H1 (cell line): Measurements from ENCODE around the gene BIRC7. TPM values are rescaled to one million over a fixed set of nuclear protein-coding genes. Genes with fewer than 3 reads are reported as not detected.

ENCODE experiments used
- CTCF ChIA-PET: fragments of 300-600 bp; sonication (Branson Sonifier 250); formaldehyde crosslinking; loops from one replicate; lab custom pipeline; 2021; ENCODE audit not compliant: partially characterized antibody; lab: Charles Lee
- POLR2A ChIA-PET: fragments of 300-600 bp; sonication (Branson Sonifier 250); formaldehyde crosslinking; loops from one replicate; lab custom pipeline; 2021; ENCODE audit warnings: inconsistent platforms; ENCODE audit not compliant: partially characterized antibody; lab: Charles Lee
- DNase-seq, 2 experiments: peaks; one replicate each; pipeline versions ENCODE4 v3.0.0 to v3.0.0-alpha.2; 2010 to 2022; ENCODE audit warnings: low spot score in 2 of 2, low read depth in 1 of 2, mixed read lengths in 1 of 2
- FAIRE-seq: peaks from 2 replicates; lab custom pipeline; 2011; peaks lifted over from hg19 to GRCh38; lab: Jason Lieb, UNC
- H2AFZ ChIP-seq: 2 replicates; pipeline ENCODE4 v1.8.1; 2012; ENCODE audit warnings: low read length, inconsistent platforms
- H2AK5ac ChIP-seq: 2 replicates; pipeline ENCODE4 v1.6.1; 2013; ENCODE audit warnings: low read depth, low read length
- H2BK120ac ChIP-seq: replicated peaks from 2 replicates; pipeline ENCODE3; 2013; ENCODE audit warnings: low read depth, low read length, inconsistent platforms
- H2BK12ac ChIP-seq: 2 replicates; pipeline ENCODE4 v1.6.1; 2013; ENCODE audit warnings: low read depth, low read length
- H2BK15ac ChIP-seq: 2 replicates; pipeline ENCODE4 v1.6.1; 2013; ENCODE audit warnings: low read length
- H2BK20ac ChIP-seq: 2 replicates; pipeline ENCODE4 v1.6.1; 2013; ENCODE audit warnings: low read length
- H2BK5ac ChIP-seq: 2 replicates; pipeline ENCODE4 v1.6.1; 2013; ENCODE audit warnings: low read depth, low read length
- H3K14ac ChIP-seq: 2 replicates; pipeline ENCODE4 v1.6.1; 2013; ENCODE audit warnings: inconsistent platforms; ENCODE audit not compliant: insufficient read length
- H3K18ac ChIP-seq: 2 replicates; pipeline ENCODE4 v1.6.1; 2013; ENCODE audit warnings: low read length; ENCODE audit errors: extremely low read depth
- H3K23ac ChIP-seq: 2 replicates; pipeline ENCODE4 v1.6.1; 2013; ENCODE audit warnings: inconsistent platforms; ENCODE audit not compliant: insufficient read length
- H3K23me2 ChIP-seq: 2 replicates; pipeline ENCODE4 v1.6.1; 2013; ENCODE audit warnings: low read depth, low read length
- H3K27ac ChIP-seq: 2 replicates; pipeline ENCODE4 v1.6.1; 2011; ENCODE audit warnings: low read depth, low read length, inconsistent platforms
- H3K27me3 ChIP-seq, 4 experiments: replicated peaks in 1 of 4; 1 replicate in 1 of 4; 2 replicates in 3 of 4; pipeline versions ENCODE4 v1.6.1 to v1.8.1; 2011 to 2013; ENCODE audit warnings: low read length in 3 of 4, mild to moderate bottlenecking in 3 of 4, inconsistent platforms in 2 of 4, mixed read lengths in 2 of 4, moderate library complexity in 1 of 4; ENCODE audit not compliant: control insufficient read depth in 3 of 4, insufficient read depth in 3 of 4; ENCODE audit errors: extremely low read depth in 1 of 4
- H3K36me3 ChIP-seq, 4 experiments: 2 replicates each; pipeline versions ENCODE4 v1.6.1 to v1.8.1; 2011 to 2013; ENCODE audit warnings: mild to moderate bottlenecking in 4 of 4, low read length in 3 of 4, moderate library complexity in 2 of 4, control low read depth in 1 of 4, inconsistent platforms in 1 of 4; ENCODE audit not compliant: insufficient read depth in 4 of 4, control insufficient read depth in 2 of 4
- H3K4ac ChIP-seq: replicated peaks from 2 replicates; pipeline ENCODE3; 2013; ENCODE audit warnings: low read length, low read depth, mixed read lengths, inconsistent platforms; ENCODE audit not compliant: insufficient read length
- H3K4me1 ChIP-seq, 4 experiments: replicated peaks in 1 of 4; 1 replicate in 1 of 4; 2 replicates in 3 of 4; pipeline versions ENCODE4 v1.6.1 to v1.8.1; 2011 to 2013; ENCODE audit warnings: low read length in 3 of 4, inconsistent platforms in 2 of 4, mixed read lengths in 1 of 4; ENCODE audit not compliant: insufficient read depth in 4 of 4, control insufficient read depth in 3 of 4
- H3K4me2 ChIP-seq, 2 experiments: 2 replicates each; pipeline versions ENCODE4 v1.6.1 to v1.8.1; 2011 to 2013; ENCODE audit warnings: low read depth in 2 of 2, low read length in 2 of 2, control low read depth in 1 of 2, inconsistent platforms in 1 of 2, mild to moderate bottlenecking in 1 of 2; ENCODE audit not compliant: insufficient read depth in 1 of 2
- H3K4me3 ChIP-seq, 4 experiments: fragments of 200-600, 300-600 bp in 1 of 4; sonication (generic), shearing (Covaris generic), sonication (Bioruptor Twin) in 1 of 4; 2 replicates each; pipeline versions ENCODE4 v1.5.1 to v1.8.1; 2011 to 2016; ENCODE audit warnings: low read length in 4 of 4, low read depth in 3 of 4, control low read depth in 2 of 4, inconsistent platforms in 2 of 4, mild to moderate bottlenecking in 2 of 4, mixed read lengths in 1 of 4, moderate library complexity in 1 of 4; ENCODE audit not compliant: insufficient read depth in 2 of 4; ENCODE audit errors: extremely low read depth in 1 of 4
- H3K56ac ChIP-seq: replicated peaks from 2 replicates; pipeline ENCODE3; 2013; ENCODE audit warnings: low read depth, mild to moderate bottlenecking, mixed read lengths, low read length, inconsistent platforms; ENCODE audit not compliant: insufficient read length
- H3K79me1 ChIP-seq: 2 replicates; pipeline ENCODE4 v1.6.1; 2013; ENCODE audit warnings: low read depth, low read length, control low read depth
- H3K79me2 ChIP-seq, 2 experiments: 2 replicates each; pipeline versions ENCODE4 v1.6.1 to v1.8.1; 2012 to 2013; ENCODE audit warnings: low read length in 2 of 2, mild to moderate bottlenecking in 2 of 2, inconsistent platforms in 1 of 2; ENCODE audit not compliant: insufficient read depth in 2 of 2, control insufficient read depth in 1 of 2
- H3K9ac ChIP-seq, 4 experiments: replicated peaks in 1 of 4; 1 replicate in 1 of 4; 2 replicates in 3 of 4; pipeline versions ENCODE4 v1.6.1 to v1.8.1; 2011 to 2013; ENCODE audit warnings: low read depth in 3 of 4, low read length in 3 of 4, control low read depth in 2 of 4, mild to moderate bottlenecking in 2 of 4, moderate library complexity in 2 of 4, inconsistent platforms in 1 of 4; ENCODE audit errors: extremely low read depth in 1 of 4
- H3K9me3 ChIP-seq, 2 experiments: 2 replicates each; pipeline versions ENCODE4 v1.6.1 to v1.8.1; 2012 to 2013; ENCODE audit warnings: mild to moderate bottlenecking in 2 of 2, moderate library complexity in 2 of 2, control low read depth in 1 of 2, inconsistent platforms in 1 of 2, low read depth in 1 of 2, low read length in 1 of 2, mixed read lengths in 1 of 2; ENCODE audit not compliant: insufficient read depth in 2 of 2
- H4K20me1 ChIP-seq, 2 experiments: replicated peaks in 1 of 2; 2 replicates each; pipeline versions ENCODE3 to v1.8.1; 2011 to 2013; ENCODE audit warnings: inconsistent platforms in 2 of 2, low read length in 2 of 2, mild to moderate bottlenecking in 1 of 2; ENCODE audit not compliant: insufficient read depth in 2 of 2, control insufficient read depth in 1 of 2
- H4K5ac ChIP-seq: 2 replicates; pipeline ENCODE4 v1.6.1; 2013; ENCODE audit warnings: low read length, low read depth, mixed read lengths, inconsistent platforms; ENCODE audit not compliant: insufficient read length
- H4K8ac ChIP-seq: 2 replicates; pipeline ENCODE4 v1.8.0; 2013; ENCODE audit warnings: mild to moderate bottlenecking, moderate library complexity, low read length, inconsistent platforms; ENCODE audit not compliant: insufficient read depth; ENCODE audit errors: extremely low read depth
- H4K91ac ChIP-seq: replicated peaks from 2 replicates; pipeline ENCODE3; 2013; ENCODE audit warnings: low read length, mixed read lengths, inconsistent platforms; ENCODE audit not compliant: insufficient read length
- ASH2L ChIP-seq: fragments of 200-600, 300-600 bp; sonication (generic); IDR thresholded peaks from one replicate; pipeline ENCODE4 v1.7.1; 2017; ENCODE audit warnings: low read length
- EGR1 ChIP-seq: IDR thresholded peaks from 2 replicates; pipeline ENCODE4 v1.6.1; 2011; ENCODE audit warnings: low read depth, low read length, borderline replicate concordance
- EP300 ChIP-seq, 2 experiments: IDR thresholded peaks; 1 replicate in 1 of 2; 2 replicates in 1 of 2; pipeline ENCODE4 v1.6.1; 2011 to 2012; ENCODE audit warnings: low read depth in 2 of 2, low read length in 2 of 2, mild to moderate bottlenecking in 2 of 2, borderline replicate concordance in 1 of 2, inconsistent platforms in 1 of 2, moderate library complexity in 1 of 2
- HDAC6 ChIP-seq: IDR thresholded peaks from one replicate; pipeline ENCODE4 v1.7.1; 2012; ENCODE audit warnings: low read depth, mild to moderate bottlenecking, inconsistent platforms, low read length, moderate library complexity
- POLR2A ChIP-seq, 2 experiments: IDR thresholded peaks; 1 replicate in 1 of 2; 2 replicates in 1 of 2; pipeline ENCODE4 v1.6.1; 2011; ENCODE audit warnings: low read depth in 2 of 2, low read length in 2 of 2, mild to moderate bottlenecking in 2 of 2; ENCODE audit errors: control extremely low read depth in 1 of 2
- RFX5 ChIP-seq: IDR thresholded peaks from 2 replicates; pipeline ENCODE4 v1.6.1; 2011; ENCODE audit warnings: low read depth, low read length, improper control_type of control experiment, borderline replicate concordance
- RNF2 ChIP-seq: fragments of 200-900, 300-1000 bp; sonication (generic); IDR thresholded peaks from 2 replicates; pipeline ENCODE4 v1.7.1; 2016; ENCODE audit warnings: borderline replicate concordance, low read depth, mild to moderate bottlenecking, antibody characterized with exemption, low read length; ENCODE audit not compliant: poor library complexity, severe bottlenecking; ENCODE audit errors: missing control alignments
- SP2 ChIP-seq: IDR thresholded peaks from 2 replicates; pipeline ENCODE4 v1.6.1; 2012; ENCODE audit warnings: mild to moderate bottlenecking, low read length, inconsistent platforms
- TAF7 ChIP-seq: optimal IDR thresholded peaks from 2 replicates; pipeline ENCODE3; 2011; ENCODE audit warnings: low read depth, mild to moderate bottlenecking, inconsistent platforms, low read length, moderate library complexity, borderline replicate concordance
- TCF12 ChIP-seq: IDR thresholded peaks from 2 replicates; pipeline ENCODE4 v1.6.1; 2011; ENCODE audit warnings: low read depth, mild to moderate bottlenecking, low read length
- WGBS, 2 experiments: shearing (Covaris generic) in 1 of 2; methylation state at CpG; one replicate each; pipeline versions ENCODE4 v1.1.6 to v1.1.7; 2013 to 2015; ENCODE audit warnings: low lambda C conversion rate in 2 of 2, mixed read lengths in 2 of 2, inconsistent platforms in 1 of 2, low coverage in 1 of 2, missing lambda C conversion rate in 1 of 2; ENCODE audit not compliant: insufficient replicate concordance in 2 of 2, insufficient coverage in 1 of 2, insufficient read length in 1 of 2; ENCODE audit errors: extremely low coverage in 1 of 2, missing lambda C conversion rate in 1 of 2; 5-methylcytosine and 5-hydroxymethylcytosine counted together
- polyA plus RNA-seq, 7 experiments: library from polyadenylated mRNA; depleted of rRNA in 3 of 7; stranded (reverse) in 5 of 7; unstranded in 2 of 7; fragments of >200 nt in 5 of 7; fragments of 200-250 nt in 2 of 7; gene quantifications; 1 replicate in 5 of 7; 2 replicates in 1 of 7; 4 replicates in 1 of 7; pipeline versions ENCODE4 v1.2.1 to v1.2.3, GENCODE V29; 2011 to 2013; ENCODE audit warnings: missing spikeins in 2 of 7, mixed read lengths in 2 of 7
- total RNA-seq: library from RNA; stranded (reverse); fragmentation: NEBNext Ultra II Directional; extraction: Animal tissue kit (Norgen Biotek cat#: 25700); gene quantifications from 2 replicates; pipeline ENCODE4 v1.2.1, GENCODE V29; 2021

Gene BIRC7
- total and polyA plus RNA-seq, 2 of the 8 experiments (the other 6 are each of a cell fraction or from before 2014, with no cell fraction given): 0.11 to 0.41 TPM

- 0 out of 2 replicates have a peak overlapping the region, but pooled peaks have one; percentile 27 for H2BK12ac ChIP-seq
- peaks cover 13% of the 10 kb centered on the region; the same call in 1 of the 2 replicates for H3K23me2 ChIP-seq
- peak overlapping the region; percentile 71 for H4K8ac ChIP-seq
- H3K23ac ChIP-seq: no peak overlapping the region
- H3K18ac ChIP-seq: peak overlapping the region; percentile 95
- no peaks in the 10 kb centered on the region; the same call in 1 of the 2 replicates for H3K79me1 ChIP-seq
- H3K56ac ChIP-seq: no peak overlapping the region
- H3K4me2 ChIP-seq: peak overlapping the region; percentile 82 to 97
- ChIA-PET CTCF (interaction anchor here (0.9 to 6.8 kb wide), 10 partner anchors 12 to 73 kb away, joined by 3 to 87 read pairs (median 6); partner anchors contain the start of genes ARFGAP1 and BIRC7), POLR2A (interaction anchor here (1.1 to 4.7 kb wide), 13 partner anchors 10 to 108 kb away, joined by 3 to 21 read pairs (median 4); partner anchors contain the start of genes ARFGAP1 and BIRC7)
- no peak overlapping the region for H2AFZ ChIP-seq
- 5% methylated on average over 26 of the region's 56 CpGs; no CpG with 5 or more reads in 1 of the 2 experiments for WGBS, 2 experiments
- peaks cover 0 to 4% of the 10 kb centered on the region in 2 experiments for H4K20me1 ChIP-seq
- FAIRE-seq: no peak
- H3K14ac ChIP-seq: no peak overlapping the region
- H3K27ac ChIP-seq: no peak overlapping the region
- no peaks in the 10 kb centered on the region for H3K9me3 ChIP-seq
- no peak overlapping the region for H2BK20ac ChIP-seq
- H3K9ac ChIP-seq: no peak overlapping the region
- peak in 1 of 2 experiments; percentile 76 for DNase-seq
- H3K4me1 ChIP-seq: peaks cover 2 to 18% (median 15%) of the 10 kb centered on the region in 4 experiments
- H3K36me3 ChIP-seq: no peaks in the 10 kb centered on the region; a peak in 1 of 8 replicates
- peak overlapping the region; percentile 58 for H4K91ac ChIP-seq
- H2BK5ac ChIP-seq: peak overlapping the region; percentile 78; the same call in 1 of the 2 replicates
- no peak overlapping the region for H3K4ac ChIP-seq
- H2BK120ac ChIP-seq: no peak overlapping the region
- H3K4me3 ChIP-seq: peak overlapping the region; percentile 39 to 67 (median 59)
- H3K79me2 ChIP-seq: no peaks in the 10 kb centered on the region
- no peak overlapping the region for H4K5ac ChIP-seq
- 0 out of 2 replicates have a peak overlapping the region, but pooled peaks have one; percentile 80 for H2AK5ac ChIP-seq
- H2BK15ac ChIP-seq: peak overlapping the region; percentile 46; the same call in 1 of the 2 replicates
- H3K27me3 ChIP-seq: peaks cover 4 to 51% (median 40%) of the 10 kb centered on the region in 4 experiments
- TF ChIP-seq TCF12 (no peak), ASH2L (no peak), EP300 (IDR thresholded peaks at IDR 0.05; ENCODE audit: borderline replicate concordance in 1 of 2, low read depth in 2 of 2, low read length in 2 of 2) (no peak), EGR1 (no peak), RFX5 (no peak), HDAC6 (no peak), SP2 (no peak), RNF2 (no peak), TAF7 (no peak), POLR2A (IDR thresholded peaks at IDR 0.05; ENCODE audit: control extremely low read depth in 1 of 2, low read depth in 2 of 2, low read length in 2 of 2) (no peak)
These were observed 19.1 kb downstream of the BIRC7 start for GRCh38 chr20:63254606-63255384.
